ENCODE measurements around the gene OR2A7. TPM values are rescaled to one million over a fixed set of nuclear protein-coding genes. Genes with fewer than 3 reads are reported as not detected.
"Not testable (repeated sequence)": the region's sequence is repeated elsewhere in the genome, so short reads cannot be mapped to it uniquely, and the experiment has no call there.

OR2A7 gene
- total RNA-seq, 1 donor from 2014 or later: not detected

GRCh38 chr7:144220531-144220930 is 44.1 kb downstream of the OR2A7 start:
- H3K27me3 ChIP-seq (ENCODE audit: control insufficient read depth in 3 of 3, insufficient read depth in 3 of 3, low read length in 3 of 3); H3K27ac ChIP-seq (ENCODE audit: low read depth, low read length); H3K9me3 ChIP-seq (ENCODE audit: control insufficient read depth in 3 of 3, low read length in 3 of 3); H3K36me3 ChIP-seq (ENCODE audit: control insufficient read depth in 3 of 3, insufficient read depth in 3 of 3, low read length in 3 of 3); H3K4me1 ChIP-seq (ENCODE audit: control insufficient read depth in 3 of 3, insufficient read depth in 3 of 3, low read length in 3 of 3); H3K4me3 ChIP-seq (ENCODE audit: low read length in 3 of 3); H3K9ac ChIP-seq (ENCODE audit: low read depth in 1 of 3, low read length in 3 of 3): not testable (repeated sequence)

- H3K36me3 ChIP-seq (ENCODE audit: control insufficient read depth in 3 of 3, insufficient read depth in 3 of 3, low read length in 3 of 3); H3K27me3 ChIP-seq (ENCODE audit: control insufficient read depth in 3 of 3, insufficient read depth in 3 of 3, low read length in 3 of 3); H3K27ac ChIP-seq (ENCODE audit: low read depth, low read length); H3K4me3 ChIP-seq (ENCODE audit: low read length in 3 of 3); H3K4me1 ChIP-seq (ENCODE audit: control insufficient read depth in 3 of 3, insufficient read depth in 3 of 3, low read length in 3 of 3); H3K9ac ChIP-seq (ENCODE audit: low read depth in 1 of 3, low read length in 3 of 3); H3K9me3 ChIP-seq (ENCODE audit: control insufficient read depth in 3 of 3, low read length in 3 of 3): not testable (repeated sequence)
Observed at GRCh38 chr7:144219149-144219548, 45.4 kb downstream of the OR2A7 start.

DNA sequence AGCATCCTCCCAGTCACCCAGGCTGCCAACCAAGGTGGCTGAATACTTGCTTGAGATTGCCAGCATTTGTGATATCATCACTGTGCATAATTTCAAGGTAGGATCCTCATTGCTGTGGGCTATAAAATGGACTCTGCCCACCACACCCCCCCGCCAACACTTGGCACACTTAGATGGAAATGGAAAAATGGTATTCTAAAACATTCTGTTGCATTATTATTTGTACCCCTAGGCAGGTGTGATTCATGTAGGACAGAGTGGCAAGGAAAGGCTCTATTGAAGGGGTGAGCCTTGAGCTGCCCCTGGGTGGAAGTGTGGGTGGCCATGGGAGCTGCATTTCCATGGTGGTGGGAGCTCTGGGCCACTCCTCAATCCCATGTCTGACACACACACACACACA is 46.0 kb downstream of the OR2A7 start:
- H3K36me3 ChIP-seq (ENCODE audit: control insufficient read depth in 3 of 3, insufficient read depth in 3 of 3, low read length in 3 of 3); H3K9me3 ChIP-seq (ENCODE audit: control insufficient read depth in 3 of 3, low read length in 3 of 3); H3K9ac ChIP-seq (ENCODE audit: low read depth in 1 of 3, low read length in 3 of 3); H3K27ac ChIP-seq (ENCODE audit: low read depth, low read length); H3K4me1 ChIP-seq (ENCODE audit: control insufficient read depth in 3 of 3, insufficient read depth in 3 of 3, low read length in 3 of 3); H3K27me3 ChIP-seq (ENCODE audit: control insufficient read depth in 3 of 3, insufficient read depth in 3 of 3, low read length in 3 of 3); H3K4me3 ChIP-seq (ENCODE audit: low read length in 3 of 3): not testable (repeated sequence)

- not testable (repeated sequence) for H3K4me3 ChIP-seq (ENCODE audit: low read length in 3 of 3); H3K9me3 ChIP-seq (ENCODE audit: control insufficient read depth in 3 of 3, low read length in 3 of 3); H3K27ac ChIP-seq (ENCODE audit: low read depth, low read length); H3K9ac ChIP-seq (ENCODE audit: low read depth in 1 of 3, low read length in 3 of 3); H3K27me3 ChIP-seq (ENCODE audit: control insufficient read depth in 3 of 3, insufficient read depth in 3 of 3, low read length in 3 of 3); H3K36me3 ChIP-seq (ENCODE audit: control insufficient read depth in 3 of 3, insufficient read depth in 3 of 3, low read length in 3 of 3); H3K4me1 ChIP-seq (ENCODE audit: control insufficient read depth in 3 of 3, insufficient read depth in 3 of 3, low read length in 3 of 3)
Observed at GRCh38 chr7:144217200-144217599, 47.4 kb downstream of the OR2A7 start.

Other genes with a start within 250 kb of the OR2A7 start
- gene OR2A5, start 215.8 kb downstream of the OR2A7 start, total RNA-seq: not detected
- gene OR2A25, start 195.0 kb downstream of the OR2A7 start, total RNA-seq: not detected
- not detected for gene OR2A12, start 178.5 kb downstream of the OR2A7 start, total RNA-seq
- gene OR2A2, start 155.2 kb downstream of the OR2A7 start, total RNA-seq: not detected
- not detected for gene OR2A14, start 141.6 kb downstream of the OR2A7 start, total RNA-seq
- gene CTAGE4, start 81.3 kb downstream of the OR2A7 start, total RNA-seq: not detected
- 1.6 TPM for gene ARHGEF35, start 69.0 kb downstream of the OR2A7 start, total RNA-seq
- under 0.01 TPM for gene OR2A42, start 25.2 kb downstream of the OR2A7 start, total RNA-seq
- not detected for gene CTAGE8, start 4.5 kb upstream of the OR2A7 start, total RNA-seq
- gene OR2A1, start 47.6 kb upstream of the OR2A7 start, total RNA-seq: under 0.01 TPM
- gene ARHGEF5, start 90.6 kb upstream of the OR2A7 start, total RNA-seq: 0.52 TPM
- gene NOBOX, start 138.9 kb upstream of the OR2A7 start, total RNA-seq: not detected